Keratinocyte (primary cell): ENCODE data around the gene SRGAP3. TPM values are rescaled to one million over a fixed set of nuclear protein-coding genes. Genes with fewer than 3 reads are reported as not detected.
A peak's percentile ranks its signal among the peaks of the same experiment; 100 is the strongest.

ENCODE experiments used
- DNase-seq: peaks from one replicate; pipeline ENCODE4 v3.0.0-alpha.2; 2011; ENCODE audit warnings: low read depth, missing footprints, low spot score
- FAIRE-seq: peaks from 2 replicates; lab custom pipeline; 2011; peaks lifted over from hg19 to GRCh38; lab: Jason Lieb, UNC
- H2AFZ ChIP-seq: 2 replicates; pipeline ENCODE4 v1.6.0; 2012; ENCODE audit warnings: low read length, control low read depth, inconsistent platforms; ENCODE audit not compliant: control insufficient read depth
- H3K27ac ChIP-seq: 2 replicates; pipeline ENCODE4 v1.5.1; 2011; ENCODE audit warnings: low read length; ENCODE audit not compliant: control insufficient read depth, insufficient read depth
- H3K27me3 ChIP-seq: 3 replicates; pipeline ENCODE4 v1.6.0; 2011; ENCODE audit warnings: low read length; ENCODE audit not compliant: control insufficient read depth, insufficient read depth; ENCODE audit errors: extremely low read depth
- H3K36me3 ChIP-seq, 2 experiments: 2 replicates in 1 of 2; 3 replicates in 1 of 2; pipeline ENCODE4 v1.5.1; 2011; ENCODE audit warnings: low read length in 2 of 2, mild to moderate bottlenecking in 1 of 2; ENCODE audit not compliant: control insufficient read depth in 2 of 2, insufficient read depth in 2 of 2; ENCODE audit errors: extremely low read depth in 1 of 2
- H3K4me1 ChIP-seq: 3 replicates; pipeline ENCODE4 v1.5.1; 2011; ENCODE audit warnings: low read length; ENCODE audit not compliant: control insufficient read depth, insufficient read depth; ENCODE audit errors: extremely low read depth
- H3K4me2 ChIP-seq: 3 replicates; pipeline ENCODE4 v1.6.0; 2011; ENCODE audit warnings: low read depth, low read length; ENCODE audit not compliant: control insufficient read depth, insufficient read depth; ENCODE audit errors: extremely low read depth
- H3K4me3 ChIP-seq, 3 experiments: fragments of 200-600 bp in 1 of 3; sonication (generic) in 1 of 3; 2 replicates in 2 of 3; 3 replicates in 1 of 3; pipeline ENCODE4 v1.5.1; 2011 to 2016; ENCODE audit warnings: low read length in 3 of 3, mild to moderate bottlenecking in 3 of 3, control low read depth in 2 of 3, inconsistent platforms in 1 of 3, low read depth in 1 of 3, mixed read lengths in 1 of 3, mixed run types in 1 of 3, moderate library complexity in 1 of 3; ENCODE audit not compliant: control insufficient read depth in 2 of 3, insufficient read depth in 2 of 3; ENCODE audit errors: extremely low read depth in 1 of 3
- H3K79me2 ChIP-seq: 2 replicates; pipeline ENCODE4 v1.6.0; 2012; ENCODE audit warnings: low read length; ENCODE audit not compliant: control insufficient read depth, insufficient read depth
- H3K9ac ChIP-seq: 3 replicates; pipeline ENCODE4 v1.6.0; 2011; ENCODE audit warnings: low read length; ENCODE audit not compliant: control insufficient read depth, insufficient read depth; ENCODE audit errors: extremely low read depth
- H3K9me1 ChIP-seq: 3 replicates; pipeline ENCODE4 v1.6.0; 2011; ENCODE audit warnings: low read length; ENCODE audit not compliant: control insufficient read depth, insufficient read depth; ENCODE audit errors: extremely low read depth
- H3K9me3 ChIP-seq: 2 replicates; pipeline ENCODE4 v1.5.1; 2012; ENCODE audit warnings: low read depth, low read length; ENCODE audit not compliant: control insufficient read depth
- H4K20me1 ChIP-seq: 3 replicates; pipeline ENCODE4 v1.6.0; 2011; ENCODE audit warnings: low read length; ENCODE audit not compliant: control insufficient read depth, insufficient read depth; ENCODE audit errors: extremely low read depth
- EZH2 ChIP-seq: IDR thresholded peaks from one replicate; pipeline ENCODE4 v1.6.1; 2012; ENCODE audit warnings: inconsistent platforms, mild to moderate bottlenecking, low read length, moderate library complexity
- dilution Hi-C: fragments of 300-500 bp; cut with MboI; formaldehyde crosslinking; loops from one replicate; pipeline ENCODE4 v1.7.0; 2020; ENCODE audit warnings: low sequenced_read_pairs; ENCODE audit not compliant: extremely low pct_ligation_motif_present
- polyA plus RNA-seq, 5 experiments: library from polyadenylated mRNA; depleted of rRNA in 3 of 5; stranded (reverse) in 3 of 5; stranded (forward) in 1 of 5; unstranded in 1 of 5; fragments of >200 nt; gene quantifications; 1 replicate in 1 of 5; 2 replicates in 3 of 5; 3 replicates in 1 of 5; pipeline versions ENCODE4 v1.2.1 to v1.2.3, GENCODE V29; 2011 to 2012; ENCODE audit warnings: missing spikeins in 2 of 5, low read depth in 1 of 5, low replicate concordance in 1 of 5
- TF ChIP-seq, protein P1 (sequence below), 3 experiments: IDR thresholded peaks in 1 of 3; conservative IDR thresholded peaks in 1 of 3; optimal IDR thresholded peaks in 1 of 3; 2 replicates in 2 of 3; 3 replicates in 1 of 3; pipeline versions ENCODE3 to v1.5.1; 2011; ENCODE audit warnings: low read length in 3 of 3, mild to moderate bottlenecking in 3 of 3, moderate library complexity in 2 of 3, control low read depth in 1 of 3, inconsistent platforms in 1 of 3; ENCODE audit not compliant: insufficient read depth in 2 of 3; ENCODE audit errors: extremely low read depth in 1 of 3

Gene SRGAP3
- polyA plus RNA-seq, 1 donor (not counting 4 experiments of a cell fraction or from before 2014, with no cell fraction given) = 7.2 TPM

DNA sequence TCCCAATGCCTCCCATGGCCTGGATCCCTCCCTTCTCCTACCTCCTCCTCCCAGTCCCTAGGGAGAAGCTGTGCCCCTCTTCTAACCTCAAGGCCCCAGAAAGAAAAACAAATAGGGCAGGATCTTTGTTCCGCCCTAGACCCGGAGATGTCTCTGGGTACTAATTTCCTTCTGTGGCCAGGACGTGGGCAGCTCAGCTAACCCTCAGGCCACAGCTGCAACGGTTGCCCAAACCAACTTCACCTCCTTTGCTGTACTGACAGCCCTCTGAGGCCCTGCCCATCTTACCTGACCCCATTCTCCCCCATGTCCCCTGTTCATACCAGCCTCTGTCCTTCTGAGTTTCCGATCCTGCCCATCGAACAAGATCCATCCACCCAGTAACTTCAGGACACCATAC is 70.7 kb downstream of the SRGAP3 start:
- TF ChIP-seq, protein P1, sequence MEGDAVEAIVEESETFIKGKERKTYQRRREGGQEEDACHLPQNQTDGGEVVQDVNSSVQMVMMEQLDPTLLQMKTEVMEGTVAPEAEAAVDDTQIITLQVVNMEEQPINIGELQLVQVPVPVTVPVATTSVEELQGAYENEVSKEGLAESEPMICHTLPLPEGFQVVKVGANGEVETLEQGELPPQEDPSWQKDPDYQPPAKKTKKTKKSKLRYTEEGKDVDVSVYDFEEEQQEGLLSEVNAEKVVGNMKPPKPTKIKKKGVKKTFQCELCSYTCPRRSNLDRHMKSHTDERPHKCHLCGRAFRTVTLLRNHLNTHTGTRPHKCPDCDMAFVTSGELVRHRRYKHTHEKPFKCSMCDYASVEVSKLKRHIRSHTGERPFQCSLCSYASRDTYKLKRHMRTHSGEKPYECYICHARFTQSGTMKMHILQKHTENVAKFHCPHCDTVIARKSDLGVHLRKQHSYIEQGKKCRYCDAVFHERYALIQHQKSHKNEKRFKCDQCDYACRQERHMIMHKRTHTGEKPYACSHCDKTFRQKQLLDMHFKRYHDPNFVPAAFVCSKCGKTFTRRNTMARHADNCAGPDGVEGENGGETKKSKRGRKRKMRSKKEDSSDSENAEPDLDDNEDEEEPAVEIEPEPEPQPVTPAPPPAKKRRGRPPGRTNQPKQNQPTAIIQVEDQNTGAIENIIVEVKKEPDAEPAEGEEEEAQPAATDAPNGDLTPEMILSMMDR (optimal IDR thresholded peaks at IDR 0.05 in 1 of 3, IDR thresholded peaks at IDR 0.05 in 1 of 3, conservative IDR thresholded peaks at IDR 0.05 in 1 of 3; ENCODE audit: extremely low read depth in 1 of 3, insufficient read depth in 2 of 3, low read length in 3 of 3) = no peak
- no peak for TF ChIP-seq EZH2
- Histone ChIP-seq H4K20me1 (no peaks in the 10 kb centered on the region), H2AFZ (no peak overlapping the region)

DNA sequence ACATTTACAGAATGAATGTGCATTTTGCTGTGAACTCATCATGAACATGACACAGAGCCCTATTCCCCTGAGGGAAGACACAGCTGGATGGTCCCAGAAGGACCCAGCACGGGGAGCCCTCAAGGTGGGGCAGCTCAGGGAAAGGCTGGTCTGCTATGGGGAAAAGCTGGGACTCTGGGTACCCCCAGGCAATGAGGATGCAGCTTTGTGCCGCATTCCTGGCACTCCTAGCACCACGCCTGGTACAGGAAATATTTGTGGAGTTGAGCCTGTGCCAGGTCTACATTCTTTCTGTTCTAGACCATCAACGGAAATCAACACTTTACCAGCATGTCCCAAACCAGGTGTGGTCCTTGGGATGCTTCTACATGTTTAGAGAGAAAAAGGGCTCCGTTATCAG is 74.0 kb downstream of the SRGAP3 start:
- H3K4me3 ChIP-seq = peak overlapping the region in 1 of 3 experiments; percentile 0
- peak overlapping the region; percentile 61 for H3K9ac ChIP-seq
- no peak overlapping the region for H2AFZ ChIP-seq
- H3K9me1 ChIP-seq = no peaks in the 10 kb centered on the region
- H3K4me1 ChIP-seq = peaks cover 53% of the 10 kb centered on the region
- TF ChIP-seq, protein P1 (optimal IDR thresholded peaks at IDR 0.05 in 1 of 3, IDR thresholded peaks at IDR 0.05 in 1 of 3, conservative IDR thresholded peaks at IDR 0.05 in 1 of 3; ENCODE audit: extremely low read depth in 1 of 3, insufficient read depth in 2 of 3, low read length in 3 of 3) = no peak
- no peak for TF ChIP-seq EZH2
- no peaks in the 10 kb centered on the region for H4K20me1 ChIP-seq
- peak overlapping the region; percentile 74 for H3K4me2 ChIP-seq
- FAIRE-seq (peak; percentile 98), DNase-seq (peak; percentile 95)
- H3K9me3 ChIP-seq = no peaks in the 10 kb centered on the region
- H3K27ac ChIP-seq = peak overlapping the region; percentile 86
- H3K36me3 ChIP-seq = peaks cover 0 to 5% of the 10 kb centered on the region in 2 experiments
- H3K27me3 ChIP-seq = no peaks in the 10 kb centered on the region
- dilution Hi-C loops = no loop called here
- H3K79me2 ChIP-seq = peaks cover 26% of the 10 kb centered on the region

More for the DNA sequence above, 70.7 kb downstream of the SRGAP3 start:
- no peak overlapping the region for H3K27ac ChIP-seq
- no peaks in the 10 kb centered on the region for H3K9me1 ChIP-seq
- no peaks in the 10 kb centered on the region for H3K27me3 ChIP-seq
- H3K4me3 ChIP-seq = no peak overlapping the region
- no peak overlapping the region for H3K9ac ChIP-seq
- H3K9me3 ChIP-seq = no peaks in the 10 kb centered on the region
- H3K4me2 ChIP-seq = no peak overlapping the region
- peaks cover 11% of the 10 kb centered on the region for H3K79me2 ChIP-seq
- peaks cover 34% of the 10 kb centered on the region for H3K4me1 ChIP-seq
- DNase-seq = no peak
- peaks cover 0 to 5% of the 10 kb centered on the region in 2 experiments for H3K36me3 ChIP-seq
- dilution Hi-C loops = no loop called here
- FAIRE-seq = no peak
